ENCODE data around the gene PTRHD1.

PTRHD1 gene

GRCh38 chr2:24830786-24831185 lies 37.6 kb upstream of the PTRHD1 start:
- DNase-seq (ENCODE audit: extremely low read depth in 1 of 2, low read depth in 1 of 2): no peak

GRCh38 chr2:24830351-24830750 lies 37.2 kb upstream of the PTRHD1 start:
- DNase-seq (ENCODE audit: extremely low read depth in 1 of 2, low read depth in 1 of 2): no peak

DNA sequence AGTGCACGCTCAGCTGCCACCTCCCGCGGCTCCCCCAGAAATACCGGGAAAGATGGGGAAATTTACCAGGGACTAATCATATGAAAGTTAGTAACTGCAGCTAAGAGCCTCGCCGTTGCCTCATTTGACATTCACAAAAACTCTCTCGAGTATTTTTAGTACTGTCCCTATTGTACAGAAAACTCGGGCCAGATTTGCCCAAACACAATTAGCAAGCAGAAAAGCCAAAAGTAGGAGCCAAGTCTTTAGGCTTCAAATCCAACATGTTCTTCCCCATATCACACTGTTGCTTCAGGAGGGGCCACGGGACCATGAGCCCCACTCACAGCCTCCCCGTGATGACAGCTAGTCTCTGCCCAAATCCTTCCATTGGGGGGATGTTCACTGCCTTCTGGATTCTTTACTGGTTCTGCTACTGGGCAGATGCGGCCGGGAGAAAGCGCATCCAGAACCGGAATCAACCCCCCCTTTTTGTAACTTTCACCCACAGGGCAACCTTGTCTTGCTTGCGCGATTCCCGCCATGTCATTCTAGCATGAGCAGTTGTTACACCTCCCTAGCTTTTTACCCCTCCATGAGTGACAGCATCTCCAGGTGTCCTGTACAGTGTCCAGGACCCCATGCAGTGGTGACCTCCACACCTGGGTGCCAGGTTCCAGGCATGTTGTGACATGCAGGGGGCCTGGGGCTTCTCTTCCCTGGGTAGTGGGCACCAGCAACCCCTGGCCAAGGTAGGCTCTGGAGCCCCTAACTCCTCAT lies 35.2 kb upstream of the PTRHD1 start:
- DNase-seq (ENCODE audit: extremely low read depth in 1 of 2, low read depth in 1 of 2): no peak

DNA sequence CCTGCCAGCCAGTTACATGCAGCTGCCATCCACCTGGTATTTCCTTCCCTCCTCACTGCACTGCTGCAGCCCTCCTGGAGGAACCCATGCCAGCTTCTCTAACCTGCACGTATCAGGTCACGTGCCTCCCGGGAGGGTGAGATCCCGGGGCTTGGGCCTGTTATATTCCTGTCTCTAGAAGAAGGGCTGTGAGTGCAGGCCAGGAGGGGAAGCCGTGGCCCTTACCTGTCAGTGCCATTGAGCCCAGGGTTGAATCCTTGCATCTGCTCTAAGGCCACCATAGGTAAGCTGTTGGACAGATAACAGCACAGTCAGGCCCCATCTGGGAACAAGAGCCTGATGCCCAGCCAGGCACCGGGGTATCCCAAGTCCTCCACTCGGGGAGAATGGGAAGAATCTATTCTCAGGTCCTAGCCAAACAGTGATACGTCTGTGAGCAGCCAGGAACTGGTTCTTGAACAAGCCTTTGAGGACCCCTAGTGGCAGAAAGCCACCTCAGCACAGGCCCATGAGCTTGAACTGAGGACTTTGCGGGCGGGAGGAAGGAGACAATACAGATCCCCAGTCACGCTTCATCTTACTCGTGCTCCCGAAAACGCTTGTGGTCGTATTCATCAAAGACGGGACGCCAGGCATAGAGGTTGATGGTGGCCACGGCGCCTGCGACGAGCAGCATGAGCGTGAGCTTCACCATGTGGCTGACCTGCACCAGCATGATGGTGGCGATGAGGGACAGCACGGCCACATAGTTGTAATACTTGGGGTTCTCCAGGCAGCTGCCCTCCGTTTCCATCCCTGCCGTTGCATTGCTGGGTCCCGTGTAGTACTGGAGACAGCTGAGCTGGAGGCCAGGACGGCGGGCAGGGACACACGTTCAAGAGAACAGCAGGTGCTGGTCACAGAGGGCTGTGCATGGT lies 34.4 kb upstream of the PTRHD1 start:
- DNase-seq (ENCODE audit: extremely low read depth in 1 of 2, low read depth in 1 of 2): peak; percentile 26 to 59

- DNase-seq (ENCODE audit: extremely low read depth in 1 of 2, low read depth in 1 of 2): no peak
These were observed 33.6 kb upstream of the PTRHD1 start for GRCh38 chr2:24826773-24827145.

DNA sequence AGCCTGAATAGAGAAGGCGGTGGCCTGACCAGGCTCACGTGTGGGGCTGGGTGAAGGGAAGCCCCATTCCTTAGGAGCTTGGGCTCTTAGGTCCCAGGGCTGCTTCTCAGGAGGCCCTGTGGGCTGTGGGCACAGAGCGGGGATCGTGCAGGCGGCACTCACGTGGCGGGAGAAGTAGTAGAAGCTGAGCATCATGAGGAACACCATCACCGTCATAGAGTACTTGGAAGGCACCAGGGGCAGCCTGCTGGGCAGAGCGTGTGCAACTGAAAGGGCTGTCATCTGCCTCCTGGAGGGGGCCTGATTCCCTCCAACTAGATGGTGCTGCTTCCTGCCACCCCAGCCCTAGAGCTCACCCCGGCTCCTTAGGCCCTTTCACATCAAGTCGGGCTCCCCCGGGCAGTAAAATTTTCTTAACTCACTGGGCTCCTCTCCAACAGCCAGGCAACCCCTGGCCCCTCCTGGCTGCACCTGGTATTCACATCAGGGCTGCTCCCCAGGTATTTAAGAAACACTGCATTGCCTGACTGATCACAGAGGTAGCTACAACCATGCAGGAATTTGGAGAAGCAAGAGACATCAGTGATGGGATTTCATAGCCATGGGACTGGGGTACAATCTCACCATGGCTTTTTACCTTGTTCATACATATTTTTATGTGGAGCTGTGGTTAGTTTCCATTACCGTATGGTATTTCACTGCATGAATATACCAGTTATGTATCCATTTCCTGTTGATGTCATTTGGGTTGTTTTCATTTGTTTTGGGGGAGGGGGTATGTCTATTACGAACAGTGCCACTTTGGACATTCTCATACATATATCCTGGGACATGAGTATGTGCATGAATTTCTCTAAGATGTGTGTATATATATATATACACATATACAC lies 32.9 kb upstream of the PTRHD1 start:
- no peak for DNase-seq (ENCODE audit: extremely low read depth in 1 of 2, low read depth in 1 of 2)

- peak in 1 of 2 donors; percentile 14 for DNase-seq (ENCODE audit: extremely low read depth in 1 of 2, low read depth in 1 of 2)
These were observed 32.0 kb upstream of the PTRHD1 start for GRCh38 chr2:24824966-24825882.

DNA sequence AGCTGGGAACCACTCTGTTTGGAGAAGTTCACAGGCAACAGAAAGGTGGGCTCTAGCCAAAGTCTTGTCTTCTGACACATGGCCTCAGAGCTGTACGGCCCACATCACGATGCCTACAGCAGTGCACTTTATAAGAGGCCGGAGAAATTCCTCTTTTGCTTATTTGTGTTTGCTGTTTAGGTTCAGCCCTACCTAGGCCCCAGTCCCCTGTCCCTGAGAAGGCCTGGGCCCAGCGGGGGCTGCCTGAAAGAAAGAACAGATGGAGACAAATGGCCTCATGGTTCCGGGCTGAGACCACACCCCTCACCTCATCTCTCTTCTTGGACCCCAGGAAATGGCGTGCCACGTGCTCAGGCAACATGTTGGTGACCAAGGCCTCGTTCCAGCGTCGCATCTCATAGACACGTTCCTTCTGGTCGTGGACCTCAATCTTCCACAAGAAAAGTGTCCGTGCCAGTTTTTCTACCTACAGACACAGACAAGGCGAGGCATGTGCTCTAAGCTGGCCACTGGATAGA lies 30.9 kb upstream of the PTRHD1 start:
- DNase-seq (ENCODE audit: extremely low read depth in 1 of 2, low read depth in 1 of 2): no peak

DNA sequence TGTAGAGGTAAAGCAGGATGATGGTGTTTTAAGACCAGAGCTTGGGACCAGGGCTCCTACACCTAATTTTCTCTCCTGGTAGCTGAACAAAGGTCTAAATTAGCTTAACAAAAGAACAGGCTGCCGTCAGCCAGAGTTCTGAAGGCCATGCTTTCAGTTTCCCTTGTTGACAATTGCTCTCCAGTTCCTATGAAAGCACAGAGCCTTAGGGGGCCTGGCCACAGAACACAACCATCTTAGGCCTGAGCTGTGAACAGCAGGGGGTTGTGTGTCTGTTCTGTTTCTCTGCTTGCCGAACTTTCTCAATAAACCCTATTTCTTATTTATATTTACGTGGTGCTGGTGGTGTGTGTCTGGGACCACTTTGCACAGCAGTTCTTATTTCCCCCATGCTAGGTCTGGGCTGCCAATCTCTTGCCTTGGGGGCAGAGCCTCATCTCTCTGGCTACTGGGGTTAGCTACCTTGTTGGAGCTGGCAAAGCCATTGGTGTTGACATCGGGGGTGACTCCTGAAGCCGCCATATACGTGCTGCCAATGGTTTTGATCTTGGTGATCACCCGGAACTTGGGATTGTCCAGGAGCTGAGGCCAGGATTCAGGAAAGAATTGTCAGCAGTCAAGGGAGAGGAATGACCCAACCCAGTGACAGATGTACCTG lies 29.0 kb upstream of the PTRHD1 start:
- no peak for DNase-seq (ENCODE audit: extremely low read depth in 1 of 2, low read depth in 1 of 2)

DNA sequence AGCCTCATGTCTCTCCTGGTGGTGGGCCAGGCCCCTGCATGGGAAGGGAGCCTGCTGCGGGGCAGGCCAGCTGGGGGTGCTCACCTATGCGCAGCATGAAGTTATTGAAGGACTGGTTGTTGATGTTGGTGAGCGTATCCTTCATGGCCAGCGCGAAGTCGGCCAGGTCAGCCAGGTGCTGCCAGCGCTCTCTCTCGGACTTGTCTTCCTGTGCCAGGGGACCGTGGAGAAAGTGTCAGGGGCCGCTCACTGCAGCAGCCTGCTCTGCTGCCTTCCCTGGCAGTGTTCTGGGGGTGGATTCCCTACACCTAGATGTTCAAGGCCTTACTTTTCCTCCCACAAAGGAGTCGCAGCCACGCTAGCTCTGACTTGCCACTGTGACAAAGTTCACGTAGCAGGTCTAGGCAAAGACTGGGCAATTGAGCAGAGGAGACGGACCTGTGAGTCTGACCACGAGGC lies 28.3 kb upstream of the PTRHD1 start:
- DNase-seq (ENCODE audit: extremely low read depth in 1 of 2, low read depth in 1 of 2): no peak

GRCh38 chr2:24820598-24821432 lies 27.6 kb upstream of the PTRHD1 start:
- no peak for DNase-seq (ENCODE audit: extremely low read depth in 1 of 2, low read depth in 1 of 2)

- DNase-seq (ENCODE audit: extremely low read depth in 1 of 2, low read depth in 1 of 2): no peak
These were observed 27.0 kb upstream of the PTRHD1 start for GRCh38 chr2:24820175-24820513.

DNA sequence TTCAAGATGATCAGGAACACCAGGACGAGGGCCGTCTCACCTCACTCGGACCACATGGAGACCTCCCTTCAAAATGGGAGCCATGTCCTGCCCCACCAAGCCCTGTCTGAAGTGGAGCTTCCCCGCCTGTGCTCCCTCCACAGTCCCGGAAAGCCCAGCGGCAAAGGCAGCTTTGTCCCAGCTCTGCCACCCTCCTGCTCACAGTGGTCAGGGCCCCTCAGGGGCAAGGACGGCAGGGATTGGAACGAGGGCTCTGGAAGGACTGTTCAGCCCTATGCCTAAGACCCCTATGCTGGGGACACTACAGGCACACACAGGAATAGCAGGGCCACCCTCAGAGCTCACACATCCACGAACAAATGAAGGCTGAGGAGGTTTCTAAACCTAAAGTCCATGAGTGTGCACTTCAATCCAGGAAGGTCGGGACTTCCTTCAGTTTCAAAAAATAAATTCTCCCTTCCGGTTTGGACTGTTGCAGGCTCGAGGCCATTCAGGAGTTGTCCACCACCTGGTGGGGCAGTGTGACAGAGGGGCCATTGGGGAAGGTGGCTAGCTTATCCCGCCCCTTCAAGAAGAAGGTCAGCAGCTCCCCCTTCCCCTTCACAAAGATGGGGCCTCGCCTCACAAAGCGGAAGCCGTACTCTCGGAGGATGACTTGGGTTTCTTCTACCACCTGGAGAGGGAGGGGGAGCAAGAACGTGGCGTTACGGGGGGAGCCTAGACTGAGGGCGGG lies 26.4 kb upstream of the PTRHD1 start:
- DNase-seq (ENCODE audit: extremely low read depth in 1 of 2, low read depth in 1 of 2): no peak

DNA sequence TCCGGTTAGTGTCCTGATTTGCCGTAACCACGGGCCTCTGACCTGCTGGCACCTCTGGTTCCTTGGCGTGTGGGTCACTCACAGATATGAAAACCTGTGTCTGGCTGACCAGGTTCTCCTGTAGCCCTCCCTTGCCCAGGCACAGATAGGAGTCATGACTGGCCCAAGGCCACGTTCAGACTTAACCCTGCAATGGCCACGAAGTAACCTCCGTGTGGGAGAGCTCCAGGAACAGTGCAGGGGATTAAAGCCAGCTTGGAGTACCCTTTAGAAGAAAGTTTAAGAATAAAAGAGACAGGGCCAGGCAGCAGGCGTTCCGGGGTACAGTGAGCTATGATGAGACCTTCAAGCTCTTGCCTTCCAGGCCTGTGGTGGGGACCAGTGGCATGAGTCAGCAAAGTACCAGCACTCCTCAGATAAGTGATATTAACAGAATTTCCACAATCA lies 25.6 kb upstream of the PTRHD1 start:
- no peak for DNase-seq (ENCODE audit: extremely low read depth in 1 of 2, low read depth in 1 of 2)

GRCh38 chr2:24816884-24817283 lies 23.7 kb upstream of the PTRHD1 start:
- DNase-seq (ENCODE audit: extremely low read depth in 1 of 2, low read depth in 1 of 2): no peak

GRCh38 chr2:24816404-24816803 lies 23.2 kb upstream of the PTRHD1 start:
- no peak for DNase-seq (ENCODE audit: extremely low read depth in 1 of 2, low read depth in 1 of 2)

GRCh38 chr2:24815171-24815570 lies 22.0 kb upstream of the PTRHD1 start:
- DNase-seq (ENCODE audit: extremely low read depth in 1 of 2, low read depth in 1 of 2): no peak

GRCh38 chr2:24814516-24814915 lies 21.3 kb upstream of the PTRHD1 start:
- no peak for DNase-seq (ENCODE audit: extremely low read depth in 1 of 2, low read depth in 1 of 2)
